HepG2 (cell line): Measurements from ENCODE around the gene JAM2. TPM values are rescaled to one million over a fixed set of nuclear protein-coding genes. Genes with fewer than 3 reads are reported as not detected.

Source experiments
- ATAC-seq: fragments of 200-7000 bp; cut with Tn5 transposase; 3 replicates; pipeline ENCODE4 v1.9.1; 2020; ENCODE audit warnings: mild to moderate bottlenecking, moderate library complexity
- BruUV-seq: library from RNA; stranded (reverse); fragments of 400-500 nt; replicated peaks from 2 replicates; lab custom pipeline; 2021; lab: Mats Ljungman, UMichigan
- CTCF ChIA-PET: fragments of 300-600 bp; formaldehyde crosslinking; extraction: SDS; loops from one replicate; lab custom pipeline; 2021; ENCODE audit warnings: low total read pairs, inconsistent platforms, low intra/inter-chr PET ratio; lab: Yijun Ruan, JAX
- POLR2A ChIA-PET: fragments of 350-600 bp; sonication (Branson Sonifier 250); formaldehyde crosslinking; loops from one replicate; lab custom pipeline; 2020; ENCODE audit warnings: antibody characterized with exemption, inconsistent platforms; lab: Yijun Ruan, JAX
- DNase-seq: peaks from one replicate; pipeline ENCODE4 v3.0.0-alpha.2; 2015; ENCODE audit warnings: low spot score
- FAIRE-seq: peaks from 3 replicates; lab custom pipeline; 2011; peaks lifted over from hg19 to GRCh38; lab: Jason Lieb, UNC
- H2AFZ ChIP-seq: one replicate; pipeline ENCODE4 v1.6.1; 2011; ENCODE audit warnings: low read length, inconsistent platforms
- H3K27ac ChIP-seq: fragments of 300-600 bp; 3 replicates; pipeline ENCODE4 v1.8.0; 2011; ENCODE audit warnings: mixed run types, mild to moderate bottlenecking, mixed read lengths, low read length, inconsistent platforms; ENCODE audit not compliant: insufficient read depth; ENCODE audit errors: extremely low read length
- H3K27me3 ChIP-seq, 2 experiments: fragments of 200-600 bp in 1 of 2; 2 replicates in 1 of 2; 3 replicates in 1 of 2; pipeline versions ENCODE4 v1.6.0 to v1.8.0; 2011; ENCODE audit warnings: low read length in 2 of 2, mild to moderate bottlenecking in 2 of 2, moderate library complexity in 2 of 2, inconsistent platforms in 1 of 2; ENCODE audit not compliant: insufficient read depth in 2 of 2, control insufficient read depth in 1 of 2
- H3K36me3 ChIP-seq, 2 experiments: fragments of 200-600 bp in 1 of 2; replicated peaks in 1 of 2; 2 replicates in 1 of 2; 3 replicates in 1 of 2; pipeline versions ENCODE4 v1.5.1 to v1.8.0; 2011; ENCODE audit warnings: low read length in 2 of 2, inconsistent platforms in 1 of 2; ENCODE audit not compliant: insufficient read depth in 2 of 2, control insufficient read depth in 1 of 2
- H3K4me1 ChIP-seq: 2 replicates; pipeline ENCODE4 v1.5.1; 2012; ENCODE audit warnings: low read length, inconsistent platforms; ENCODE audit not compliant: insufficient read depth
- H3K4me2 ChIP-seq: 2 replicates; pipeline ENCODE4 v1.6.0; 2011; ENCODE audit warnings: low read depth, low read length, inconsistent platforms
- H3K4me3 ChIP-seq, 3 experiments: fragments of 200-600 bp in 1 of 3; sonication (generic), shearing (Covaris generic) in 1 of 3; replicated peaks in 1 of 3; 2 replicates each; pipeline ENCODE4 v1.5.1; 2011 to 2016; ENCODE audit warnings: low read length in 3 of 3, inconsistent platforms in 2 of 3, low read depth in 2 of 3, mild to moderate bottlenecking in 2 of 3, control low read depth in 1 of 3, mixed read lengths in 1 of 3; ENCODE audit not compliant: insufficient read depth in 1 of 3
- H3K79me2 ChIP-seq: one replicate; pipeline ENCODE4 v1.6.1; 2011; ENCODE audit warnings: low read length, inconsistent platforms; ENCODE audit not compliant: insufficient read depth
- H3K9ac ChIP-seq: 2 replicates; pipeline ENCODE4 v1.6.0; 2011; ENCODE audit warnings: mild to moderate bottlenecking, low read depth, low read length, inconsistent platforms; ENCODE audit not compliant: insufficient read depth
- H3K9me3 ChIP-seq: 2 replicates; pipeline ENCODE4 v1.5.1; 2012; ENCODE audit warnings: mild to moderate bottlenecking, low read length
- H4K20me1 ChIP-seq: 2 replicates; pipeline ENCODE4 v1.6.0; 2011; ENCODE audit warnings: inconsistent platforms, mild to moderate bottlenecking, low read length, moderate library complexity; ENCODE audit not compliant: insufficient read depth
- CAMTA2 ChIP-seq: sonication (generic); formaldehyde crosslinking; IDR thresholded peaks from 2 replicates; pipeline ENCODE4 v1.4.0; 2020; ENCODE audit warnings: mild to moderate bottlenecking, missing genetic modification reagents, borderline replicate concordance
- IKZF1 ChIP-seq: fragments of 450-650 bp; IDR thresholded peaks from 2 replicates; pipeline ENCODE4 v1.7.1; 2016
- JARID2 ChIP-seq: sonication (generic); formaldehyde crosslinking; IDR thresholded peaks from 2 replicates; pipeline ENCODE4 v1.8.1; 2023; ENCODE audit warnings: missing genetic modification reagents, inconsistent platforms; ENCODE audit not compliant: insufficient replicate concordance
- PHF20 ChIP-seq: sonication (generic); formaldehyde crosslinking; IDR thresholded peaks from 2 replicates; pipeline ENCODE4 v1.5.0; 2020; ENCODE audit warnings: mild to moderate bottlenecking, missing genetic modification reagents
- SALL1 ChIP-seq: sonication (generic); formaldehyde crosslinking; IDR thresholded peaks from 2 replicates; pipeline ENCODE4 v1.8.0; 2022; ENCODE audit warnings: mild to moderate bottlenecking, missing genetic modification reagents
- U2AF2 ChIP-seq: fragments of 200-400 bp; formaldehyde crosslinking; IDR thresholded peaks from 2 replicates; pipeline ENCODE4 v1.6.1; 2017; ENCODE audit warnings: low read depth, mild to moderate bottlenecking, low read length
- ZNF124 ChIP-seq: sonication (generic); formaldehyde crosslinking; IDR thresholded peaks from 2 replicates; pipeline ENCODE4 v1.4.0; 2020; ENCODE audit warnings: missing genetic modification reagents
- ZNF350 ChIP-seq: sonication (generic); formaldehyde crosslinking; IDR thresholded peaks from 2 replicates; pipeline ENCODE4 v1.4.0; 2020; ENCODE audit warnings: mild to moderate bottlenecking, low read depth, missing genetic modification reagents, borderline replicate concordance
- ZNF570 ChIP-seq: sonication (generic); formaldehyde crosslinking; IDR thresholded peaks from 2 replicates; pipeline ENCODE4 v1.4.0; 2020; ENCODE audit warnings: mild to moderate bottlenecking, missing genetic modification reagents, borderline replicate concordance
- ZNF678 ChIP-seq: sonication (generic); formaldehyde crosslinking; IDR thresholded peaks from 2 replicates; pipeline ENCODE4 v1.4.0; 2020; ENCODE audit warnings: mild to moderate bottlenecking, missing genetic modification reagents
- ZNF713 ChIP-seq: sonication (generic); formaldehyde crosslinking; IDR thresholded peaks from 2 replicates; pipeline ENCODE4 v1.4.0; 2020; ENCODE audit warnings: mild to moderate bottlenecking, missing genetic modification reagents
- WGBS: methylation state at CpG from one replicate; pipeline ENCODE4 v1.1.6; 2017; ENCODE audit warnings: low lambda C conversion rate; 5-methylcytosine and 5-hydroxymethylcytosine counted together
- in situ Hi-C: cut with HindIII; loops from 2 replicates; pipeline ENCODE4 v1.10.0; 2017; ENCODE audit warnings: low pct_unique_long_range_greater_than_20kb; ENCODE audit not compliant: extremely low pct_ligation_motif_present
- intact Hi-C: fragments of 100-400 bp; cut with micrococcal nuclease; formaldehyde crosslinking; loops from one replicate; pipeline ENCODE4 v1.10.0; 2022; ENCODE audit not compliant: unreplicated experiment
- polyA plus RNA-seq, 8 experiments: library from polyadenylated mRNA; depleted of rRNA in 3 of 8; stranded (reverse) in 7 of 8; unstranded in 1 of 8; fragments of >200 nt; fragmentation: Illumina TruSeq in 4 of 8; extraction: Trizol in 4 of 8; gene quantifications; 2 replicates each; pipeline versions ENCODE4 v1.2.1 to v1.2.3, GENCODE V29; 2011 to 2016; ENCODE audit warnings: low read depth in 4 of 8, missing spikeins in 1 of 8, mixed read lengths in 1 of 8; ENCODE audit not compliant: insufficient read depth in 1 of 8
- total RNA-seq, 5 experiments: library from RNA; depleted of rRNA; stranded (reverse); fragments of >200 nt; fragmentation: Illumina TruSeq; extraction: Trizol; gene quantifications; 2 replicates each; pipeline ENCODE4 v1.2.3, GENCODE V29; 2016; ENCODE audit warnings: low read depth in 1 of 5
- TF ChIP-seq, protein P1 (sequence below): sonication (generic); formaldehyde crosslinking; IDR thresholded peaks from 2 replicates; pipeline ENCODE4 v1.4.0; 2020; ENCODE audit warnings: low read depth, mild to moderate bottlenecking, missing genetic modification reagents
- TF ChIP-seq, protein P2 (sequence below): fragments of 450-650 bp; IDR thresholded peaks from 2 replicates; pipeline ENCODE4 v1.6.1; 2016
- TF ChIP-seq, protein P3 (sequence below): sonication (generic); IDR thresholded peaks from 2 replicates; pipeline ENCODE4 v1.6.1; 2016; ENCODE audit warnings: low read depth, borderline replicate concordance
- TF ChIP-seq, protein P4 (sequence below): sonication (generic); formaldehyde crosslinking; IDR thresholded peaks from 2 replicates; pipeline ENCODE4 v1.5.0; 2020; ENCODE audit warnings: missing genetic modification reagents

The JAM2 gene
- total and polyA plus RNA-seq, 2 of the 13 experiments (the other 11 are each of a cell fraction or from before 2014, with no cell fraction given), result 0.07 TPM; not detected in 1

DNA sequence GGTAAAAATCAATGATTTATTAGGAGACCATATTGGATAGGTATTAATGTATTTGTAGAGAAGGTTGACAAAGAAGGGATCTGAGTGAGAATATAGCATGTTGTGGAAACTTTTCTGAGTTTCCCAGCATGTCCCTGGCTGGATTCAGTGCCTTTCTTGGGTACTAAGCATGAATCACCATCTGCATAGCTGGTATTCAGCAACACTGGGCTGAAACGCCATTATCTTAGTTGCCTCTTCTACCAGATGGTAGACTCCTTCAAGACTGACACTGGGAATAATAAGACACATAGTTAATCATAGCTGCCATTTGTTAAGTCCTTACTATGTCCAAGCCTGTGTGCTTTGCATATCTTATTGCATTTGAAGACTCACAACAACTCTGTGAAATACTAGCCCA, 50.2 kb downstream of the JAM2 start:
- ChIA-PET POLR2A (no interaction called here), CTCF (no interaction called here)
- WGBS, result 0% methylated on average over 1 of the region's 1 CpG
- H4K20me1 ChIP-seq, result no peaks in the 10 kb centered on the region
- H3K36me3 ChIP-seq, result no peaks in the 10 kb centered on the region
- no peak overlapping the region for H3K27ac ChIP-seq
- in situ Hi-C loops (no loop called here), intact Hi-C loops (no loop called here)
- ATAC-seq (no peak), FAIRE-seq (no peak), DNase-seq (no peak)
- H3K4me2 ChIP-seq, result no peak overlapping the region
- no peak overlapping the region for H3K9ac ChIP-seq
- no peaks in the 10 kb centered on the region for H3K9me3 ChIP-seq
- no peak overlapping the region for H2AFZ ChIP-seq
- BruUV-seq, result no TSS peak
- no peaks in the 10 kb centered on the region for H3K4me1 ChIP-seq
- TF ChIP-seq, protein P1, sequence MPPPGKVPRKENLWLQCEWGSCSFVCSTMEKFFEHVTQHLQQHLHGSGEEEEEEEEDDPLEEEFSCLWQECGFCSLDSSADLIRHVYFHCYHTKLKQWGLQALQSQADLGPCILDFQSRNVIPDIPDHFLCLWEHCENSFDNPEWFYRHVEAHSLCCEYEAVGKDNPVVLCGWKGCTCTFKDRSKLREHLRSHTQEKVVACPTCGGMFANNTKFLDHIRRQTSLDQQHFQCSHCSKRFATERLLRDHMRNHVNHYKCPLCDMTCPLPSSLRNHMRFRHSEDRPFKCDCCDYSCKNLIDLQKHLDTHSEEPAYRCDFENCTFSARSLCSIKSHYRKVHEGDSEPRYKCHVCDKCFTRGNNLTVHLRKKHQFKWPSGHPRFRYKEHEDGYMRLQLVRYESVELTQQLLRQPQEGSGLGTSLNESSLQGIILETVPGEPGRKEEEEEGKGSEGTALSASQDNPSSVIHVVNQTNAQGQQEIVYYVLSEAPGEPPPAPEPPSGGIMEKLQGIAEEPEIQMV (CRISPR knock-in tag), result no peak
- no peak for TF ChIP-seq ZNF350
- no peak overlapping the region for H3K4me3 ChIP-seq
- H3K79me2 ChIP-seq, result no peaks in the 10 kb centered on the region
- H3K27me3 ChIP-seq, result no peaks in the 10 kb centered on the region

DNA sequence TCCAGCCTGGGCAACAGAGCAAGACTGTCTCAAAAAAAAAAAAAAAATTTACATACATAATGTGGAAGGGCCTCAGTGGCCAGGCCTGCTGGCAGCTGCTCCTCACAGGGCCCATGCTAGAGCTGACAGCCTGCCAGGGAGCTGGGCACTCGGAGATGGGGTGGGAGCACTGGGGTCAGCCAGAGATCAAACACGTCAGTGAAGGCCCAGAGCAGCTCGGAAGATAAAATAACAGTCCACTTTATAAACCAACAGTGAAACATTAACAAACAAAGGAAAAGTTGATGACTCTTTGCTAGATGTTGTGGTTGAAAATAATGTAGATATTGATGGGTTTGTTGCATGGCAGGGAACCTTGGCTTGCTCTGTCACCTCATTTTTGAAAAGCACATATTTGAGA, 52.9 kb downstream of the JAM2 start:
- H3K27ac ChIP-seq, result no peak overlapping the region
- no TSS peak for BruUV-seq
- H4K20me1 ChIP-seq, result no peaks in the 10 kb centered on the region
- no peaks in the 10 kb centered on the region for H3K27me3 ChIP-seq
- H3K4me1 ChIP-seq, result no peaks in the 10 kb centered on the region
- H3K4me3 ChIP-seq, result no peak overlapping the region
- CTCF ChIA-PET, result no interaction called here
- H3K79me2 ChIP-seq, result no peaks in the 10 kb centered on the region
- in situ Hi-C loops, result no loop called here
- 7% methylated on average over 3 of the region's 3 CpGs for WGBS
- FAIRE-seq, result no peak
- DNase-seq, result no peak
- POLR2A ChIA-PET, result no interaction called here
- intact Hi-C loops, result no loop called here
- no peaks in the 10 kb centered on the region for H3K9me3 ChIP-seq
- no peak overlapping the region for H3K9ac ChIP-seq
- no peak for ATAC-seq
- no peaks in the 10 kb centered on the region for H3K36me3 ChIP-seq
- H2AFZ ChIP-seq, result no peak overlapping the region
- no peak overlapping the region for H3K4me2 ChIP-seq
- TF ChIP-seq SALL1 (no peak), PHF20 (no peak), JARID2 (CRISPR knock-in tag) (no peak), IKZF1 (no peak), ZNF570 (CRISPR knock-in tag) (no peak), ZNF713 (CRISPR knock-in tag) (no peak), CAMTA2 (CRISPR knock-in tag) (no peak), ZNF124 (CRISPR knock-in tag) (no peak), ZNF678 (CRISPR knock-in tag) (no peak), U2AF2 (no peak)
- TF ChIP-seq, protein P2, sequence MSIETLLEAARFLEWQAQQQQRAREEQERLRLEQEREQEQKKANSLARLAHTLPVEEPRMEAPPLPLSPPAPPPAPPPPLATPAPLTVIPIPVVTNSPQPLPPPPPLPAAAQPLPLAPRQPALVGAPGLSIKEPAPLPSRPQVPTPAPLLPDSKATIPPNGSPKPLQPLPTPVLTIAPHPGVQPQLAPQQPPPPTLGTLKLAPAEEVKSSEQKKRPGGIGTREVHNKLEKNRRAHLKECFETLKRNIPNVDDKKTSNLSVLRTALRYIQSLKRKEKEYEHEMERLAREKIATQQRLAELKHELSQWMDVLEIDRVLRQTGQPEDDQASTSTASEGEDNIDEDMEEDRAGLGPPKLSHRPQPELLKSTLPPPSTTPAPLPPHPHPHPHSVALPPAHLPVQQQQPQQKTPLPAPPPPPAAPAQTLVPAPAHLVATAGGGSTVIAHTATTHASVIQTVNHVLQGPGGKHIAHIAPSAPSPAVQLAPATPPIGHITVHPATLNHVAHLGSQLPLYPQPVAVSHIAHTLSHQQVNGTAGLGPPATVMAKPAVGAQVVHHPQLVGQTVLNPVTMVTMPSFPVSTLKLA, result no peak
- TF ChIP-seq, protein P3, sequence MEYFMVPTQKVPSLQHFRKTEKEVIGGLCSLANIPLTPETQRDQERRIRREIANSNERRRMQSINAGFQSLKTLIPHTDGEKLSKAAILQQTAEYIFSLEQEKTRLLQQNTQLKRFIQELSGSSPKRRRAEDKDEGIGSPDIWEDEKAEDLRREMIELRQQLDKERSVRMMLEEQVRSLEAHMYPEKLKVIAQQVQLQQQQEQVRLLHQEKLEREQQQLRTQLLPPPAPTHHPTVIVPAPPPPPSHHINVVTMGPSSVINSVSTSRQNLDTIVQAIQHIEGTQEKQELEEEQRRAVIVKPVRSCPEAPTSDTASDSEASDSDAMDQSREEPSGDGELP, result no peak
- TF ChIP-seq, protein P4, sequence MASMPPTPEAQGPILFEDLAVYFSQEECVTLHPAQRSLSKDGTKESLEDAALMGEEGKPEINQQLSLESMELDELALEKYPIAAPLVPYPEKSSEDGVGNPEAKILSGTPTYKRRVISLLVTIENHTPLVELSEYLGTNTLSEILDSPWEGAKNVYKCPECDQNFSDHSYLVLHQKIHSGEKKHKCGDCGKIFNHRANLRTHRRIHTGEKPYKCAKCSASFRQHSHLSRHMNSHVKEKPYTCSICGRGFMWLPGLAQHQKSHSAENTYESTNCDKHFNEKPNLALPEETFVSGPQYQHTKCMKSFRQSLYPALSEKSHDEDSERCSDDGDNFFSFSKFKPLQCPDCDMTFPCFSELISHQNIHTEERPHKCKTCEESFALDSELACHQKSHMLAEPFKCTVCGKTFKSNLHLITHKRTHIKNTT (CRISPR knock-in tag), result no peak
